ENCODE data around the gene CLMP. TPM values are rescaled to one million over a fixed set of nuclear protein-coding genes. Genes with fewer than 3 reads are reported as not detected.

Gene CLMP
- polyA plus RNA-seq, 3 donors: 0.33 TPM; not detected in 2

GRCh38 chr11:123110397-123110796 is 84.7 kb downstream of the CLMP start:
- Mint-ChIP-seq H3K9me3 (peaks cover 0 to 1% (median 0%) of the 10 kb centered on the region in 7 donors), H3K4me1 (peaks cover 1% of the 10 kb centered on the region), H3K27ac (no peak overlapping the region), H3K36me3 (no peaks in the 10 kb centered on the region), H3K4me3 (no peak overlapping the region), H3K27me3 (ENCODE audit: low read depth in 3 of 3) (peaks cover 4 to 9% (median 5%) of the 10 kb centered on the region in 3 donors)
- intact Hi-C loops (cut with micrococcal nuclease): loop anchor here in 1 of 2 donors (2.0 kb wide), 1 partner anchor 138 kb away; no protein-coding TSS in a partner anchor
- no peaks in the 10 kb centered on the region for H3K79me2 ChIP-seq (ENCODE audit: insufficient read depth, low read length)
- WGBS (ENCODE audit: insufficient coverage): 67% methylated on average over 7 of the region's 8 CpGs
- H3K4me1 ChIP-seq (ENCODE audit: control insufficient read depth in 1 of 2, insufficient read depth in 2 of 2, low read length in 2 of 2): no peaks in the 10 kb centered on the region
- no peak overlapping the region for H3K9ac ChIP-seq (ENCODE audit: insufficient read depth, low read length, poor library complexity, severe bottlenecking)
- H3K4me2 ChIP-seq (replicated peaks; ENCODE audit: extremely low read depth, low read length, poor library complexity, severe bottlenecking): no peak overlapping the region
- no peak for TF ChIP-seq CTCF (IDR thresholded peaks at IDR 0.05)
- no peaks in the 10 kb centered on the region for H3K9me3 ChIP-seq (replicated peaks in 1 of 2; ENCODE audit: control insufficient read depth in 1 of 2, insufficient read depth in 1 of 2, low read length in 2 of 2)
- H3K36me3 ChIP-seq (replicated peaks in 1 of 2; ENCODE audit: control insufficient read depth in 1 of 2, insufficient read depth in 2 of 2, low read length in 2 of 2): no peaks in the 10 kb centered on the region
- no peak overlapping the region for H3K4me3 ChIP-seq (replicated peaks in 1 of 3; ENCODE audit: low read depth in 2 of 3, low read length in 3 of 3)
- DNase-seq: no peak
- H3K27me3 ChIP-seq (ENCODE audit: control insufficient read depth in 2 of 2, insufficient read depth in 2 of 2, low read length in 2 of 2): no peaks in the 10 kb centered on the region
- H3K27ac ChIP-seq (ENCODE audit: low read depth in 1 of 2, low read length in 2 of 2): no peak overlapping the region
- H4K20me1 ChIP-seq (ENCODE audit: insufficient read depth, low read length): no peaks in the 10 kb centered on the region
- H2AFZ ChIP-seq (ENCODE audit: insufficient read depth, low read depth, low read length, poor library complexity, severe bottlenecking): no peak overlapping the region

GRCh38 chr11:123107945-123108495 is 87.0 kb downstream of the CLMP start:
- peak overlapping the region in 1 of 7 donors; percentile 19 for H3K27ac Mint-ChIP-seq
- WGBS (ENCODE audit: insufficient coverage): 100% methylated on average over 2 of the region's 4 CpGs

More at GRCh38 chr11:123107945-123108495, 87.0 kb downstream of the CLMP start:
- Histone ChIP-seq H3K4me2 (replicated peaks; ENCODE audit: extremely low read depth, low read length, poor library complexity, severe bottlenecking) (no peak overlapping the region), H3K4me3 (replicated peaks in 1 of 3; ENCODE audit: low read depth in 2 of 3, low read length in 3 of 3) (no peak overlapping the region), H3K27me3 (ENCODE audit: control insufficient read depth in 2 of 2, insufficient read depth in 2 of 2, low read length in 2 of 2) (no peaks in the 10 kb centered on the region), H3K9me3 (replicated peaks in 1 of 2; ENCODE audit: control insufficient read depth in 1 of 2, insufficient read depth in 1 of 2, low read length in 2 of 2) (no peaks in the 10 kb centered on the region), H2AFZ (ENCODE audit: insufficient read depth, low read depth, low read length, poor library complexity, severe bottlenecking) (no peak overlapping the region), H3K27ac (ENCODE audit: low read depth in 1 of 2, low read length in 2 of 2) (no peak overlapping the region), H3K4me1 (ENCODE audit: control insufficient read depth in 1 of 2, insufficient read depth in 2 of 2, low read length in 2 of 2) (no peaks in the 10 kb centered on the region), H3K36me3 (replicated peaks in 1 of 2; ENCODE audit: control insufficient read depth in 1 of 2, insufficient read depth in 2 of 2, low read length in 2 of 2) (no peaks in the 10 kb centered on the region), H4K20me1 (ENCODE audit: insufficient read depth, low read length) (no peaks in the 10 kb centered on the region), H3K9ac (ENCODE audit: insufficient read depth, low read length, poor library complexity, severe bottlenecking) (no peak overlapping the region), H3K79me2 (ENCODE audit: insufficient read depth, low read length) (no peaks in the 10 kb centered on the region)
- Mint-ChIP-seq H3K9me3 (no peaks in the 10 kb centered on the region), H3K4me3 (no peak overlapping the region), H3K27me3 (ENCODE audit: low read depth in 3 of 3) (peaks cover 4 to 10% (median 7%) of the 10 kb centered on the region in 3 donors), H3K4me1 (peaks cover 3% of the 10 kb centered on the region), H3K36me3 (no peaks in the 10 kb centered on the region)
- DNase-seq: no peak
- intact Hi-C loops (cut with micrococcal nuclease): loop anchor here in 1 of 2 donors (2.0 kb wide), 1 partner anchor 143 kb away; no protein-coding TSS in a partner anchor
- TF ChIP-seq CTCF (IDR thresholded peaks at IDR 0.05): no peak
